KMS-11 (cell line): ENCODE data around the gene HEPN1.

Experiments used
- H2AFZ ChIP-seq: fragments of 200-600 bp; sonication (generic); 2 replicates; pipeline ENCODE4 v1.6.1; 2016; ENCODE audit warnings: antibody characterized with exemption, mixed run types, low read depth
- H3K27ac ChIP-seq: fragments of 200-600 bp; sonication (generic); 2 replicates; pipeline ENCODE4 v1.6.1; 2016; ENCODE audit warnings: mild to moderate bottlenecking, mixed run types
- H3K27me3 ChIP-seq: fragments of 200-600 bp; sonication (generic); 2 replicates; pipeline ENCODE4 v1.6.1; 2017; ENCODE audit warnings: mild to moderate bottlenecking, low read depth, mixed run types, moderate library complexity; ENCODE audit not compliant: insufficient read depth
- H3K36me3 ChIP-seq: fragments of 200-600 bp; sonication (generic); 2 replicates; pipeline ENCODE4 v1.6.1; 2017; ENCODE audit warnings: mild to moderate bottlenecking, mixed run types; ENCODE audit not compliant: insufficient read depth
- H3K4me1 ChIP-seq: fragments of 200-600 bp; sonication (generic); 2 replicates; pipeline ENCODE4 v1.6.1; 2016; ENCODE audit warnings: mild to moderate bottlenecking, low read depth, mixed run types; ENCODE audit not compliant: poor library complexity, severe bottlenecking
- H3K4me2 ChIP-seq: fragments of 200-600 bp; sonication (generic); 2 replicates; pipeline ENCODE4 v1.7.0; 2016; ENCODE audit warnings: mild to moderate bottlenecking, mixed run types
- H3K4me3 ChIP-seq: fragments of 200-600 bp; sonication (generic); IDR thresholded peaks from 2 replicates; pipeline ENCODE4 v1.6.1; 2017; ENCODE audit warnings: low read depth, low read length, mixed read lengths; ENCODE audit not compliant: insufficient read depth
- H3K79me2 ChIP-seq: fragments of 200-600 bp; sonication (generic); 2 replicates; pipeline ENCODE4 v1.6.1; 2016; ENCODE audit warnings: low read depth, mixed run types; ENCODE audit not compliant: insufficient read depth
- H3K9ac ChIP-seq: fragments of 200-600 bp; sonication (generic); 2 replicates; pipeline ENCODE4 v1.6.1; 2016; ENCODE audit warnings: mild to moderate bottlenecking, mixed run types
- H4K20me1 ChIP-seq: fragments of 200-600 bp; sonication (generic); 2 replicates; pipeline ENCODE4 v1.6.1; 2016; ENCODE audit warnings: mild to moderate bottlenecking, mixed run types; ENCODE audit not compliant: insufficient read depth
- TF ChIP-seq, protein P1 (sequence below): fragments of 200-600 bp; sonication (generic); conservative IDR thresholded peaks from 2 replicates; pipeline ENCODE4 v1.6.1; 2017; ENCODE audit warnings: low read depth, mild to moderate bottlenecking, antibody characterized with exemption, low read length, moderate library complexity, mixed read lengths

The HEPN1 gene

GRCh38 chr11:124918950-124919349 is at the start of gene HEPN1:
Gene HEPN1 (plus strand): TSS chr11:124919250.
- H3K27ac ChIP-seq, result no peak within 1 kb of the TSS
- no peak within 1 kb of the TSS for H3K4me2 ChIP-seq
- no peaks in the 10 kb centered on the region for H3K79me2 ChIP-seq
- H3K4me3 ChIP-seq, result no peak within 1 kb of the TSS
- no peak within 1 kb of the TSS for H3K9ac ChIP-seq
- no peaks in the 10 kb centered on the region for H4K20me1 ChIP-seq
- TF ChIP-seq, protein P1, sequence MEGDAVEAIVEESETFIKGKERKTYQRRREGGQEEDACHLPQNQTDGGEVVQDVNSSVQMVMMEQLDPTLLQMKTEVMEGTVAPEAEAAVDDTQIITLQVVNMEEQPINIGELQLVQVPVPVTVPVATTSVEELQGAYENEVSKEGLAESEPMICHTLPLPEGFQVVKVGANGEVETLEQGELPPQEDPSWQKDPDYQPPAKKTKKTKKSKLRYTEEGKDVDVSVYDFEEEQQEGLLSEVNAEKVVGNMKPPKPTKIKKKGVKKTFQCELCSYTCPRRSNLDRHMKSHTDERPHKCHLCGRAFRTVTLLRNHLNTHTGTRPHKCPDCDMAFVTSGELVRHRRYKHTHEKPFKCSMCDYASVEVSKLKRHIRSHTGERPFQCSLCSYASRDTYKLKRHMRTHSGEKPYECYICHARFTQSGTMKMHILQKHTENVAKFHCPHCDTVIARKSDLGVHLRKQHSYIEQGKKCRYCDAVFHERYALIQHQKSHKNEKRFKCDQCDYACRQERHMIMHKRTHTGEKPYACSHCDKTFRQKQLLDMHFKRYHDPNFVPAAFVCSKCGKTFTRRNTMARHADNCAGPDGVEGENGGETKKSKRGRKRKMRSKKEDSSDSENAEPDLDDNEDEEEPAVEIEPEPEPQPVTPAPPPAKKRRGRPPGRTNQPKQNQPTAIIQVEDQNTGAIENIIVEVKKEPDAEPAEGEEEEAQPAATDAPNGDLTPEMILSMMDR, result no peak
- H2AFZ ChIP-seq, result no peak within 1 kb of the TSS
- H3K4me1 ChIP-seq, result no peaks in the 10 kb centered on the region
- H3K36me3 ChIP-seq, result no peaks in the 10 kb centered on the region
- H3K27me3 ChIP-seq, result no peaks in the 10 kb centered on the region

- Histone ChIP-seq H3K4me3 (no peak overlapping the region), H3K79me2 (no peaks in the 10 kb centered on the region), H4K20me1 (no peaks in the 10 kb centered on the region), H3K27ac (no peak overlapping the region), H3K4me2 (no peak overlapping the region), H3K36me3 (no peaks in the 10 kb centered on the region), H3K9ac (no peak overlapping the region), H2AFZ (no peak overlapping the region), H3K4me1 (no peaks in the 10 kb centered on the region), H3K27me3 (peaks cover 9% of the 10 kb centered on the region)
- TF ChIP-seq, protein P1, result no peak
These were observed 49.7 kb upstream of the HEPN1 start for GRCh38 chr11:124869331-124869730.

- no peak overlapping the region for H3K9ac ChIP-seq
These were observed 49.1 kb upstream of the HEPN1 start for GRCh38 chr11:124869856-124870387.

GRCh38 chr11:124870430-124870829 is 48.6 kb upstream of the HEPN1 start:
- Histone ChIP-seq H3K4me3 (no peak overlapping the region), H3K4me1 (no peaks in the 10 kb centered on the region), H2AFZ (no peak overlapping the region), H3K79me2 (no peaks in the 10 kb centered on the region), H4K20me1 (no peaks in the 10 kb centered on the region), H3K4me2 (no peak overlapping the region), H3K9ac (no peak overlapping the region), H3K27ac (no peak overlapping the region), H3K27me3 (peaks cover 9% of the 10 kb centered on the region), H3K36me3 (no peaks in the 10 kb centered on the region)
- TF ChIP-seq, protein P1, result no peak

More at GRCh38 chr11:124869856-124870387, 49.1 kb upstream of the HEPN1 start:
- H3K27ac ChIP-seq, result no peak overlapping the region
- H3K4me1 ChIP-seq, result no peaks in the 10 kb centered on the region
- peaks cover 9% of the 10 kb centered on the region for H3K27me3 ChIP-seq
- no peaks in the 10 kb centered on the region for H3K79me2 ChIP-seq
- H3K4me3 ChIP-seq, result no peak overlapping the region
- no peaks in the 10 kb centered on the region for H3K36me3 ChIP-seq
- no peak overlapping the region for H2AFZ ChIP-seq
- H4K20me1 ChIP-seq, result no peaks in the 10 kb centered on the region
- TF ChIP-seq, protein P1, result no peak
- H3K4me2 ChIP-seq, result no peak overlapping the region
